Stimulated activated CD8-positive, alpha-beta memory T cell treated with anti-CD3 and anti-CD28 coated beads, Interleukin-12 subunit alpha, Interleukin-12 subunit beta, amount 100 ng/mL, for 1 hour (primary cell): ENCODE data around the gene PAX8.

Source experiments
- DNase-seq: peaks from one replicate; pipeline ENCODE4 v3.0.0-alpha.2; 2020; ENCODE audit warnings: low read depth

PAX8 gene

GRCh38 chr2:113202305-113203216, 76.2 kb downstream of the PAX8 start:
- DNase-seq, result no peak

GRCh38 chr2:113201496-113202304, 77.0 kb downstream of the PAX8 start:
- no peak for DNase-seq

- no peak for DNase-seq
Observed at GRCh38 chr2:113200736-113201490, 77.8 kb downstream of the PAX8 start.

GRCh38 chr2:113200236-113200635, 78.5 kb downstream of the PAX8 start:
- no peak for DNase-seq

- peak; percentile 57 for DNase-seq
Observed at GRCh38 chr2:113198790-113199612, 79.7 kb downstream of the PAX8 start.

GRCh38 chr2:113198048-113198789, 80.5 kb downstream of the PAX8 start:
- no peak for DNase-seq

GRCh38 chr2:113197347-113198047, 81.2 kb downstream of the PAX8 start:
- DNase-seq, result no peak

- no peak for DNase-seq
Observed at GRCh38 chr2:113196839-113197238, 81.9 kb downstream of the PAX8 start.

- no peak for DNase-seq
Observed at GRCh38 chr2:113195923-113196501, 82.7 kb downstream of the PAX8 start.

GRCh38 chr2:113192459-113193100, 86.1 kb downstream of the PAX8 start:
- DNase-seq, result no peak

GRCh38 chr2:113190871-113191270, 87.8 kb downstream of the PAX8 start:
- DNase-seq, result no peak

- DNase-seq, result no peak
Observed at GRCh38 chr2:113187771-113188170, 91.0 kb downstream of the PAX8 start.

GRCh38 chr2:113186433-113186796, 92.3 kb downstream of the PAX8 start:
- no peak for DNase-seq

- DNase-seq, result no peak
Observed at GRCh38 chr2:113185664-113186432, 92.9 kb downstream of the PAX8 start.

- no peak for DNase-seq
Observed at GRCh38 chr2:113184531-113185230, 94.0 kb downstream of the PAX8 start.

GRCh38 chr2:113183703-113184102, 95.0 kb downstream of the PAX8 start:
- no peak for DNase-seq

- DNase-seq, result no peak
Observed at GRCh38 chr2:113183264-113183663, 95.5 kb downstream of the PAX8 start.
